NCI-H345 (cell line): ENCODE data around the gene RFX8.

Experiments
- DNase-seq: peaks from one replicate; lab custom pipeline; 2025; lab: John Stamatoyannopoulos, UW

The RFX8 gene

GRCh38 chr2:101348883-101349282 lies 126.0 kb downstream of the RFX8 start:
- DNase-seq, result no peak
